Sigmoid colon (tissue), 7 donors: ENCODE data around the gene SDK1. TPM values are rescaled to one million over a fixed set of nuclear protein-coding genes. Genes with fewer than 3 reads are reported as not detected.

Source experiments
- DNase-seq: peaks from one replicate; pipeline ENCODE4 v3.0.0-alpha.2; 2019
- H3K27ac ChIP-seq, 4 donors: fragments of 200-600 bp; sonication (generic); one replicate each; pipeline ENCODE4 v1.5.1; 2016 to 2019; ENCODE audit warnings: mild to moderate bottlenecking in 1 of 4
- H3K27me3 ChIP-seq, 3 donors: fragments of 200-600 bp; sonication (generic); one replicate each; pipeline ENCODE4 v1.5.1; 2019; ENCODE audit warnings: mild to moderate bottlenecking in 1 of 3
- H3K36me3 ChIP-seq, 4 donors: fragments of 200-600 bp; sonication (generic); one replicate each; pipeline ENCODE4 v1.5.1; 2016 to 2019
- H3K4me1 ChIP-seq, 4 donors: fragments of 200-600 bp; sonication (generic); one replicate each; pipeline ENCODE4 v1.5.1; 2017 to 2019
- H3K4me3 ChIP-seq, 4 donors: fragments of 200-600 bp; sonication (generic); one replicate each; pipeline ENCODE4 v1.5.1; 2017 to 2019; ENCODE audit warnings: mild to moderate bottlenecking in 2 of 4, moderate library complexity in 1 of 4
- H3K9me3 ChIP-seq, 4 donors: fragments of 200-600 bp in 3 of 4; sonication (generic) in 3 of 4; one replicate each; pipeline versions ENCODE4 v1.5.1 to v1.6.1; 2013 to 2019
- EP300 ChIP-seq, 4 donors: sonication (generic); formaldehyde crosslinking; IDR thresholded peaks; one replicate each; pipeline ENCODE4 v1.6.1; 2017; ENCODE audit warnings: antibody characterized with exemption in 4 of 4
- POLR2A ChIP-seq, 2 donors: fragments of 450-650 bp; IDR thresholded peaks; one replicate each; pipeline ENCODE4 v1.6.1; 2016; ENCODE audit warnings: antibody characterized with exemption in 2 of 2, mild to moderate bottlenecking in 2 of 2, moderate library complexity in 2 of 2
- POLR2AphosphoS5 ChIP-seq, 4 donors: sonication (generic); formaldehyde crosslinking; IDR thresholded peaks; one replicate each; pipeline ENCODE4 v1.6.1; 2017; ENCODE audit warnings: antibody characterized with exemption in 4 of 4
- WGBS, 2 donors: extraction: QIAGEN DNeasy Blood & Tissue Kit; methylation state at CpG; one replicate each; pipeline ENCODE4 v1.1.7; 2013; 5-methylcytosine and 5-hydroxymethylcytosine counted together
- intact Hi-C: fragments of 100-400 bp; cut with DNase I; formaldehyde crosslinking; loops from one replicate; pipeline ENCODE4 v1.15.1; 2023
- polyA plus RNA-seq, 3 donors: library from polyadenylated mRNA; stranded (reverse); fragments of 200-250 nt; gene quantifications; one replicate each; pipeline ENCODE4 v1.2.3, GENCODE V29; 2013
- total RNA-seq, 4 donors: library from RNA; depleted of rRNA; stranded (reverse); fragments of >200 nt; gene quantifications; one replicate each; pipeline ENCODE4 v1.1.0, GENCODE V29; 2016
- TF ChIP-seq, protein P1 (sequence below), 4 experiments: fragments of 450-650 bp in 3 of 4; fragments of 200-600 bp in 1 of 4; IDR thresholded peaks; one replicate each; pipeline ENCODE4 v1.5.1; 2016 to 2019; ENCODE audit warnings: antibody characterized with exemption in 4 of 4, mild to moderate bottlenecking in 3 of 4, moderate library complexity in 2 of 4
- donor health status: healthy with polysubstance abuse.
- donor health status: Bipolar disorder and iron deficiency.
- donor health status: healthy.

SDK1 gene
- total and polyA plus RNA-seq, 7 donors = under 0.01 to 23.0 (median 10.0) TPM; not detected in 1

DNA sequence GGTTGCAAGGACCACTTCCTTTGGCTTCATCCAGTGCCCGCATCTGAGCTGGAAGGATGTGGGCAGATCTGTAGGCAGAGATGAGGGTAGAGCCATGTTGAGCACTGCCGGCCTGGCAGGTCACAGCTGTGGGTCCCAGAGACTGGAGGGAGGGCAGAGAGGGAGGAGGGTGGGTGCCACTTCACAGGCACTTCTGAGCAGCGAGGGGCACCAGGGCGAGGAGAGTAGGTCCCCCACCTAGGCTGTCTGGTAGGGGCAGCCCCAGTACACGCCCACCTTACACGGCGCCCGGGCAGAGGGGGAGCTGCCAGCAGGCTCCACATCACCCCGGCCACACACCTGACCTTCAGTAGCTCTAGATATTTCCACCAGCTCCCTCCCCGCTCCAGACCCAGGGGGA is 908.1 kb downstream of the SDK1 start:
- no peaks in the 10 kb centered on the region for H3K36me3 ChIP-seq
- no peak for DNase-seq
- no peak overlapping the region for H3K27ac ChIP-seq
- no peak for TF ChIP-seq POLR2A (IDR thresholded peaks at IDR 0.05)
- TF ChIP-seq, protein P1, sequence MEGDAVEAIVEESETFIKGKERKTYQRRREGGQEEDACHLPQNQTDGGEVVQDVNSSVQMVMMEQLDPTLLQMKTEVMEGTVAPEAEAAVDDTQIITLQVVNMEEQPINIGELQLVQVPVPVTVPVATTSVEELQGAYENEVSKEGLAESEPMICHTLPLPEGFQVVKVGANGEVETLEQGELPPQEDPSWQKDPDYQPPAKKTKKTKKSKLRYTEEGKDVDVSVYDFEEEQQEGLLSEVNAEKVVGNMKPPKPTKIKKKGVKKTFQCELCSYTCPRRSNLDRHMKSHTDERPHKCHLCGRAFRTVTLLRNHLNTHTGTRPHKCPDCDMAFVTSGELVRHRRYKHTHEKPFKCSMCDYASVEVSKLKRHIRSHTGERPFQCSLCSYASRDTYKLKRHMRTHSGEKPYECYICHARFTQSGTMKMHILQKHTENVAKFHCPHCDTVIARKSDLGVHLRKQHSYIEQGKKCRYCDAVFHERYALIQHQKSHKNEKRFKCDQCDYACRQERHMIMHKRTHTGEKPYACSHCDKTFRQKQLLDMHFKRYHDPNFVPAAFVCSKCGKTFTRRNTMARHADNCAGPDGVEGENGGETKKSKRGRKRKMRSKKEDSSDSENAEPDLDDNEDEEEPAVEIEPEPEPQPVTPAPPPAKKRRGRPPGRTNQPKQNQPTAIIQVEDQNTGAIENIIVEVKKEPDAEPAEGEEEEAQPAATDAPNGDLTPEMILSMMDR (IDR thresholded peaks at IDR 0.05) = no peak
- TF ChIP-seq EP300 (IDR thresholded peaks at IDR 0.05) = no peak
- no peak for TF ChIP-seq POLR2AphosphoS5 (IDR thresholded peaks at IDR 0.05)
- no peaks in the 10 kb centered on the region for H3K27me3 ChIP-seq
- H3K9me3 ChIP-seq = no peaks in the 10 kb centered on the region
- no peaks in the 10 kb centered on the region for H3K4me1 ChIP-seq
- intact Hi-C loops = no loop called here
- H3K4me3 ChIP-seq = no peak overlapping the region
- 66 to 83% methylated on average over 10 of the region's 10 CpGs for WGBS, 2 donors

DNA sequence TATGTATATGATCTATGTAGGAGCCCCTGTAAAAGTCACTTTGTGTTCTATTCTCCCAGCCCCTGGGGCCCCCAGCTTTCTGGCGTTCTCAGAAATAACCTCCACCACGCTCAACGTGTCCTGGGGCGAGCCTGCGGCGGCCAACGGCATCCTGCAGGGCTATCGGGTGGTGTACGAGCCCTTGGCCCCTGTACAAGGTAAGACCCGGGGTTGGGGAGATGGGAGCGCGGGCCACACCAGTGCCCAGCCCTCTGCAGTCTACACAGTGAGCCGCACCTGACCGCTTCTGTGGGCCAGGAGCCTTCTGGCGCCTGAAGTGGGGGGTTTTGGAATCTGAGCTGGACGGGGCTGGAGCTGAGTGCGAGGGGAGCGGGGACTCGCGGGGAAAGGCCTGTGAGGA is 908.9 kb downstream of the SDK1 start:
- H3K4me3 ChIP-seq = no peak overlapping the region
- no peaks in the 10 kb centered on the region for H3K36me3 ChIP-seq
- H3K27ac ChIP-seq = no peak overlapping the region
- TF ChIP-seq, protein P1 (IDR thresholded peaks at IDR 0.05) = no peak
- TF ChIP-seq EP300 (IDR thresholded peaks at IDR 0.05) (no peak), POLR2AphosphoS5 (IDR thresholded peaks at IDR 0.05) (no peak), POLR2A (IDR thresholded peaks at IDR 0.05) (no peak)
- 93 to 95% methylated on average over 20 of the region's 20 CpGs for WGBS, 2 donors
- H3K27me3 ChIP-seq = no peaks in the 10 kb centered on the region
- H3K4me1 ChIP-seq = no peaks in the 10 kb centered on the region
- no peak for DNase-seq
- no peaks in the 10 kb centered on the region for H3K9me3 ChIP-seq
- intact Hi-C loops = no loop called here

DNA sequence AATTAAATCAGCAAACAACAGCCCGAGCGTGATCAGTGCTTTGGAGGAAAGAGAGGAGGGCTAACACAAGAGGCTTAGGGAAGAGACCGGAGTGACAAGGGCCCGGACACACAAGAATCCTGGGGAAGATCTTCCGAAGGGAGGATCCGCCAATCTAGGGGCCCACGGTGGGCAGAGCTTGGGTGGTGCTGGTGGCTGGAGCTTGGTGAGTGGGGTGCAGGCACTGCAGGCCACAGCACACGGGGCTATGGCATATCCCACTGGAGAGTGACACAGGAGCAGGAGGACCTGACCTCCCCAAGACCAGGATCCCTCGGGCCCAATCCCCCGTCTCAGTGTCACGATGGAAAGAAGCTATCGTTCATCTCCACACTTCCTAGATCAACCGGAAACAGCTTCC is 909.8 kb downstream of the SDK1 start:
- intact Hi-C loops = no loop called here
- TF ChIP-seq POLR2A (IDR thresholded peaks at IDR 0.05) (no peak), POLR2AphosphoS5 (IDR thresholded peaks at IDR 0.05) (no peak), EP300 (IDR thresholded peaks at IDR 0.05) (no peak)
- TF ChIP-seq, protein P1 (IDR thresholded peaks at IDR 0.05) = no peak
- Histone ChIP-seq H3K4me1 (no peaks in the 10 kb centered on the region), H3K27me3 (no peaks in the 10 kb centered on the region), H3K4me3 (no peak overlapping the region), H3K27ac (no peak overlapping the region), H3K9me3 (no peaks in the 10 kb centered on the region), H3K36me3 (no peaks in the 10 kb centered on the region)
- WGBS, 2 donors = 84 to 92% methylated on average over 13 of the region's 13 CpGs
- no peak for DNase-seq

DNA sequence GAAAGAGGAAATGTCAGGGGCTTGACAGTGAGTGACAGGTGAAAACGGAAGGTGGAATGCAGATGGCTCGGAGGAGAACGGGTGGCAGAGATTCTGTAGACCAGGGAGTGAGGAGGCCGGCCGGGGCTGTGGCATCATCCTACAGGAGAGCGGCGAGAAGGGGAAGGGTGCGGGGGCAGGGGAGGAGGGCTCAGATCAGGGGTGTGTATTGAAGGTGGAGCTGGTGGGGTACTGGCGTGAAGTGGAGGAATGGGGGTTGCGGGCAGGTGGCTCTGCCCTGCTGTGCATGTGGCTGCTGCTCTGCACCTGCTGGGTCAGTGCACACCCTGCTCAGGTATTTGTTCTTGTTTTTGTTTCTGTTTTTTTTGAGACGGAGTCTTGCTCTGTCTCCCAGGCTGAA is 910.2 kb downstream of the SDK1 start:
- H3K27ac ChIP-seq = no peak overlapping the region
- DNase-seq = no peak
- intact Hi-C loops = no loop called here
- no peak for TF ChIP-seq POLR2AphosphoS5 (IDR thresholded peaks at IDR 0.05)
- no peak for TF ChIP-seq POLR2A (IDR thresholded peaks at IDR 0.05)
- no peak for TF ChIP-seq EP300 (IDR thresholded peaks at IDR 0.05)
- TF ChIP-seq, protein P1 (IDR thresholded peaks at IDR 0.05) = no peak
- no peaks in the 10 kb centered on the region for H3K4me1 ChIP-seq
- H3K9me3 ChIP-seq = no peaks in the 10 kb centered on the region
- no peak overlapping the region for H3K4me3 ChIP-seq
- 83 to 88% methylated on average over 11 of the region's 11 CpGs for WGBS, 2 donors
- no peaks in the 10 kb centered on the region for H3K27me3 ChIP-seq
- H3K36me3 ChIP-seq = no peaks in the 10 kb centered on the region

DNA sequence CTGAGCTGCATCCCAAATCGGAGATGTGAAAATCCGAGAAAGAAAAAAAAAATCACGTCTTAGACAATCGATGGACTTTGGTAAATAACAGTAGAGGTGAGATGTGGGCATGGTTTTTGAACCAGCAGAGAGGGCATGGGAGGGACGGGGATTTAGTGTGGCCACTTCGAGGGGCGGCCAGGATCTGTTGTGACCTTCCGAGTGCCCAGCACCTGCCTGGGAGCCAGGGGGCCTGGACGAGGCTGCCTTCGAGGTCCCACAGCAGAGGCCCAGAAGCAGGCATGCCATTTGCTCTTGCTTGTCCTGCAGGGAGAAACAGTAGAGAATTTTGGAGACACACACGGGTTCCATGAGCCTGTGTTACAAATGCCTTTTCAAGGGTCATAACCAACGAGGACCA is 911.3 kb downstream of the SDK1 start:
- Histone ChIP-seq H3K4me1 (no peaks in the 10 kb centered on the region), H3K27me3 (no peaks in the 10 kb centered on the region), H3K36me3 (no peaks in the 10 kb centered on the region), H3K9me3 (no peaks in the 10 kb centered on the region), H3K27ac (no peak overlapping the region), H3K4me3 (no peak overlapping the region)
- TF ChIP-seq POLR2A (IDR thresholded peaks at IDR 0.05) = no peak
- TF ChIP-seq POLR2AphosphoS5 (IDR thresholded peaks at IDR 0.05) = no peak
- TF ChIP-seq, protein P1 (IDR thresholded peaks at IDR 0.05) = no peak
- no peak for TF ChIP-seq EP300 (IDR thresholded peaks at IDR 0.05)
- DNase-seq = no peak
- 87 to 91% methylated on average over 12 of the region's 12 CpGs for WGBS, 2 donors
- intact Hi-C loops = no loop called here
